Endodermal cell (in vitro differentiated cells): Measurements from ENCODE around the gene QPCT. TPM values are rescaled to one million over a fixed set of nuclear protein-coding genes. Genes with fewer than 3 reads are reported as not detected.

Source experiments
- DNase-seq: peaks from one replicate; pipeline ENCODE4 v3.0.0-alpha.2; 2017
- H3K27ac ChIP-seq: 2 replicates; pipeline ENCODE4 v1.5.1; 2013; ENCODE audit warnings: mild to moderate bottlenecking, low read depth, low read length, moderate library complexity
- H3K27me3 ChIP-seq: 2 replicates; pipeline ENCODE4 v1.6.1; 2013; ENCODE audit warnings: mild to moderate bottlenecking, low read length, moderate library complexity; ENCODE audit not compliant: insufficient read depth, control insufficient read depth, poor library complexity, severe bottlenecking
- H3K36me3 ChIP-seq: 2 replicates; pipeline ENCODE4 v1.7.0; 2013; ENCODE audit warnings: mild to moderate bottlenecking, low read length, moderate library complexity; ENCODE audit not compliant: control insufficient read depth, insufficient read depth
- H3K4me1 ChIP-seq: one replicate; pipeline ENCODE4 v1.7.0; 2013; ENCODE audit warnings: low read length; ENCODE audit not compliant: control insufficient read depth, insufficient read depth
- H3K4me3 ChIP-seq: 2 replicates; pipeline ENCODE4 v1.5.1; 2013; ENCODE audit warnings: mild to moderate bottlenecking, low read length, moderate library complexity
- H3K9ac ChIP-seq: 2 replicates; pipeline ENCODE4 v1.6.1; 2013; ENCODE audit warnings: mild to moderate bottlenecking, low read length, moderate library complexity; ENCODE audit not compliant: poor library complexity, severe bottlenecking; ENCODE audit errors: extremely low read depth
- H3K9me3 ChIP-seq: 2 replicates; pipeline ENCODE4 v1.6.1; 2013; ENCODE audit warnings: mild to moderate bottlenecking, low read length, moderate library complexity; ENCODE audit not compliant: control insufficient read depth
- H3K27ac Mint-ChIP-seq: 2 replicates; pipeline ENCODE4 v1.8.0; 2020; ENCODE audit warnings: mixed read lengths
- H3K27me3 Mint-ChIP-seq: 2 replicates; pipeline ENCODE4 v1.8.0; 2021; ENCODE audit warnings: mild to moderate bottlenecking, mixed read lengths; ENCODE audit not compliant: insufficient read depth
- H3K36me3 Mint-ChIP-seq: 2 replicates; pipeline ENCODE4 v1.8.0; 2020; ENCODE audit warnings: low read depth, mixed read lengths
- H3K4me1 Mint-ChIP-seq: 2 replicates; pipeline ENCODE4 v1.8.0; 2020; ENCODE audit warnings: mixed read lengths
- H3K4me3 Mint-ChIP-seq: 2 replicates; pipeline ENCODE4 v1.8.0; 2020; ENCODE audit warnings: mild to moderate bottlenecking, moderate library complexity, mixed read lengths
- H3K9me3 Mint-ChIP-seq: 2 replicates; pipeline ENCODE4 v1.8.0; 2020; ENCODE audit warnings: mild to moderate bottlenecking, mixed read lengths
- CTCF ChIP-seq: fragments of 200-600 bp; sonication (generic); conservative IDR thresholded peaks from 2 replicates; pipeline ENCODE4 v1.5.0; 2021; ENCODE audit warnings: antibody characterized with exemption, mild to moderate bottlenecking
- WGBS, 2 experiments: methylation state at CpG; one replicate each; pipeline versions ENCODE4 v1.1.5 to v1.1.7; 2013; ENCODE audit warnings: missing lambda C conversion rate in 2 of 2, mixed read lengths in 1 of 2; ENCODE audit not compliant: insufficient coverage in 1 of 2, insufficient read length in 1 of 2; 5-methylcytosine and 5-hydroxymethylcytosine counted together
- total RNA-seq, 2 donors: library from RNA; stranded (reverse); fragmentation: NEBNext Ultra II Directional in 1 of 2; extraction: Animal tissue kit (Norgen Biotek cat#: 25700) in 1 of 2; gene quantifications; 2 replicates in 1 of 2; 3 replicates in 1 of 2; pipeline ENCODE4 v1.2.1, GENCODE V29; 2021

The QPCT gene
- total RNA-seq, 2 donors from 2014 or later = 15.9 to 17.7 TPM

- Mint-ChIP-seq H3K36me3 (no peaks in the 10 kb centered on the region), H3K27me3 (no peaks in the 10 kb centered on the region), H3K27ac (peak overlapping the region; percentile 78), H3K4me1 (peaks cover 21% of the 10 kb centered on the region), H3K4me3 (no peak overlapping the region), H3K9me3 (no peaks in the 10 kb centered on the region)
- H3K9me3 ChIP-seq = no peaks in the 10 kb centered on the region
- H3K27ac ChIP-seq = no peak overlapping the region
- peak; percentile 87 for DNase-seq
- TF ChIP-seq CTCF = no peak
- H3K27me3 ChIP-seq = no peaks in the 10 kb centered on the region
- 56 to 64% methylated on average over 5 of the region's 5 CpGs for WGBS, 2 experiments
- no peak overlapping the region for H3K9ac ChIP-seq
- peak overlapping the region; percentile 35 for H3K4me3 ChIP-seq
- H3K36me3 ChIP-seq = no peaks in the 10 kb centered on the region
- H3K4me1 ChIP-seq = peaks cover 28% of the 10 kb centered on the region
Observed at GRCh38 chr2:37389989-37390765, 45.7 kb downstream of the QPCT start.

GRCh38 chr2:37390777-37391176, 46.3 kb downstream of the QPCT start:
- Mint-ChIP-seq H3K27me3 (no peaks in the 10 kb centered on the region), H3K9me3 (no peaks in the 10 kb centered on the region), H3K4me3 (no peak overlapping the region), H3K4me1 (peaks cover 23% of the 10 kb centered on the region), H3K36me3 (no peaks in the 10 kb centered on the region), H3K27ac (peak overlapping the region; percentile 12)
- Histone ChIP-seq H3K27ac (no peak overlapping the region), H3K9me3 (no peaks in the 10 kb centered on the region), H3K4me1 (peaks cover 25% of the 10 kb centered on the region), H3K36me3 (no peaks in the 10 kb centered on the region), H3K27me3 (no peaks in the 10 kb centered on the region), H3K9ac (no peak overlapping the region), H3K4me3 (no peak overlapping the region)
- WGBS, 2 experiments = 95% methylated on average over 1 of the region's 2 CpGs; no CpG with 5 or more reads in 1 of the 2 experiments
- TF ChIP-seq CTCF = no peak
- DNase-seq = no peak

GRCh38 chr2:37391711-37392110, 47.3 kb downstream of the QPCT start:
- Mint-ChIP-seq H3K36me3 (no peaks in the 10 kb centered on the region), H3K27me3 (no peaks in the 10 kb centered on the region), H3K4me3 (no peak overlapping the region), H3K9me3 (no peaks in the 10 kb centered on the region), H3K27ac (no peak overlapping the region), H3K4me1 (peaks cover 31% of the 10 kb centered on the region)
- Histone ChIP-seq H3K4me1 (peaks cover 18% of the 10 kb centered on the region), H3K9ac (no peak overlapping the region), H3K9me3 (no peaks in the 10 kb centered on the region), H3K27me3 (no peaks in the 10 kb centered on the region), H3K4me3 (no peak overlapping the region), H3K36me3 (no peaks in the 10 kb centered on the region), H3K27ac (no peak overlapping the region)
- DNase-seq = no peak
- 92 to 94% methylated on average over 8 of the region's 8 CpGs for WGBS, 2 experiments
- TF ChIP-seq CTCF = no peak
